H9 (cell line): ENCODE data around the gene ULK1. TPM values are rescaled to one million over a fixed set of nuclear protein-coding genes. Genes with fewer than 3 reads are reported as not detected.
A peak's percentile ranks its signal among the peaks of the same experiment; 100 is the strongest.

Experiments used
- DNase-seq: peaks from one replicate; pipeline ENCODE4 v3.0.0-alpha.2; 2017
- H2AFZ ChIP-seq: one replicate; pipeline ENCODE4 v1.6.1; 2013; ENCODE audit warnings: mild to moderate bottlenecking, low read length, control low read depth, moderate library complexity
- H2AK5ac ChIP-seq: 2 replicates; pipeline ENCODE4 v1.6.1; 2013; ENCODE audit warnings: low read length, control low read depth, mixed read lengths; ENCODE audit not compliant: insufficient read length
- H2BK120ac ChIP-seq: one replicate; pipeline ENCODE4 v1.6.1; 2013; ENCODE audit warnings: low read depth, mild to moderate bottlenecking, low read length, control low read depth, inconsistent platforms; ENCODE audit not compliant: poor library complexity, severe bottlenecking
- H2BK12ac ChIP-seq: 2 replicates; pipeline ENCODE4 v1.6.1; 2013; ENCODE audit warnings: low read length, control low read depth, mixed read lengths, low read depth; ENCODE audit not compliant: insufficient read length
- H2BK15ac ChIP-seq: 2 replicates; pipeline ENCODE4 v1.6.1; 2013; ENCODE audit warnings: low read depth, low read length, control low read depth
- H2BK20ac ChIP-seq: one replicate; pipeline ENCODE4 v1.6.1; 2013; ENCODE audit warnings: low read depth, mild to moderate bottlenecking, low read length, control low read depth, inconsistent platforms; ENCODE audit not compliant: poor library complexity, severe bottlenecking
- H2BK5ac ChIP-seq: 2 replicates; pipeline ENCODE4 v1.6.1; 2013; ENCODE audit warnings: low read length, control low read depth, mixed read lengths; ENCODE audit not compliant: insufficient read length
- H3K14ac ChIP-seq: 2 replicates; pipeline ENCODE4 v1.6.1; 2013; ENCODE audit warnings: low read length, control low read depth; ENCODE audit not compliant: insufficient read depth
- H3K18ac ChIP-seq: 2 replicates; pipeline ENCODE4 v1.6.1; 2013; ENCODE audit warnings: low read depth, mild to moderate bottlenecking, mixed read lengths, low read length, control low read depth; ENCODE audit not compliant: insufficient read length
- H3K23ac ChIP-seq: 2 replicates; pipeline ENCODE4 v1.6.1; 2013; ENCODE audit warnings: low read length, control low read depth, mixed read lengths, low read depth; ENCODE audit not compliant: insufficient read length
- H3K23me2 ChIP-seq: 2 replicates; pipeline ENCODE4 v1.6.1; 2013; ENCODE audit warnings: low read depth, mild to moderate bottlenecking, mixed read lengths, low read length, control low read depth; ENCODE audit not compliant: insufficient read length, poor library complexity, severe bottlenecking
- H3K27ac ChIP-seq: 2 replicates; pipeline ENCODE4 v1.5.1; 2013; ENCODE audit warnings: low read length, control low read depth, mixed read lengths, low read depth; ENCODE audit not compliant: insufficient read length
- H3K27me3 ChIP-seq: 2 replicates; pipeline ENCODE4 v1.6.1; 2013; ENCODE audit warnings: low read length, control low read depth, inconsistent platforms; ENCODE audit not compliant: insufficient read depth
- H3K4ac ChIP-seq: 2 replicates; pipeline ENCODE4 v1.6.1; 2013; ENCODE audit warnings: low read depth, mild to moderate bottlenecking, control low read depth, inconsistent platforms, low read length, moderate library complexity
- H3K4me1 ChIP-seq: 2 replicates; pipeline ENCODE4 v1.6.1; 2013; ENCODE audit warnings: low read length, control low read depth, inconsistent platforms; ENCODE audit not compliant: insufficient read depth
- H3K4me2 ChIP-seq: 2 replicates; pipeline ENCODE4 v1.6.1; 2013; ENCODE audit warnings: low read length, control low read depth, mixed read lengths; ENCODE audit not compliant: insufficient read length, insufficient read depth
- H3K56ac ChIP-seq: 2 replicates; pipeline ENCODE4 v1.6.1; 2013; ENCODE audit warnings: low read depth, mild to moderate bottlenecking, mixed read lengths, low read length, control low read depth; ENCODE audit not compliant: insufficient read length
- H3K79me1 ChIP-seq: 2 replicates; pipeline ENCODE4 v1.6.1; 2013; ENCODE audit warnings: low read depth, mild to moderate bottlenecking, moderate library complexity, low read length, control low read depth, inconsistent platforms; ENCODE audit not compliant: insufficient read depth, poor library complexity, severe bottlenecking
- H3K79me2 ChIP-seq: 2 replicates; pipeline ENCODE4 v1.6.1; 2013; ENCODE audit warnings: low read length, control low read depth, inconsistent platforms; ENCODE audit not compliant: insufficient read depth
- H3K9ac ChIP-seq: 2 replicates; pipeline ENCODE4 v1.6.1; 2013; ENCODE audit warnings: low read length, control low read depth, mixed read lengths; ENCODE audit not compliant: insufficient read length; ENCODE audit errors: extremely low read depth
- H3K9me3 ChIP-seq: one replicate; pipeline ENCODE4 v1.6.1; 2013; ENCODE audit warnings: low read depth, low read length, inconsistent platforms; ENCODE audit not compliant: control insufficient read depth
- H3T11ph ChIP-seq: one replicate; pipeline ENCODE4 v1.6.1; 2013; ENCODE audit warnings: mild to moderate bottlenecking, low read length, control low read depth, inconsistent platforms
- H4K20me1 ChIP-seq: one replicate; pipeline ENCODE4 v1.6.1; 2013; ENCODE audit not compliant: control insufficient read depth, insufficient read length, insufficient read depth
- H4K5ac ChIP-seq: 2 replicates; pipeline ENCODE4 v1.6.1; 2013; ENCODE audit warnings: low read depth, mild to moderate bottlenecking, mixed read lengths, low read length, control low read depth; ENCODE audit not compliant: insufficient read length
- H4K8ac ChIP-seq: replicated peaks from 2 replicates; pipeline ENCODE4 v1.6.1; 2013; ENCODE audit warnings: low read length, control low read depth, mixed read lengths, low read depth; ENCODE audit not compliant: insufficient read length
- H4K91ac ChIP-seq: 2 replicates; pipeline ENCODE4 v1.6.1; 2013; ENCODE audit warnings: low read depth, mild to moderate bottlenecking, moderate library complexity, mixed read lengths, low read length, control low read depth; ENCODE audit not compliant: insufficient read length
- H3K27ac Mint-ChIP-seq, 3 experiments: 2 replicates in 2 of 3; 3 replicates in 1 of 3; pipeline ENCODE4 v1.8.0; 2020 to 2021; ENCODE audit warnings: mixed read lengths in 3 of 3, mild to moderate bottlenecking in 1 of 3, moderate library complexity in 1 of 3
- H3K27me3 Mint-ChIP-seq: 2 replicates; pipeline ENCODE4 v1.8.0; 2021; ENCODE audit warnings: low read depth, mild to moderate bottlenecking, moderate library complexity, mixed read lengths
- H3K36me3 Mint-ChIP-seq, 3 experiments: 2 replicates in 2 of 3; 3 replicates in 1 of 3; pipeline ENCODE4 v1.8.0; 2020 to 2021; ENCODE audit warnings: low read depth in 3 of 3, mixed read lengths in 3 of 3; ENCODE audit not compliant: insufficient read depth in 1 of 3
- H3K4me1 Mint-ChIP-seq, 2 experiments: 2 replicates each; pipeline ENCODE4 v1.8.0; 2020; ENCODE audit warnings: mixed read lengths in 2 of 2
- H3K4me3 Mint-ChIP-seq, 2 experiments: 2 replicates in 1 of 2; 3 replicates in 1 of 2; pipeline ENCODE4 v1.8.0; 2020 to 2021; ENCODE audit warnings: mild to moderate bottlenecking in 2 of 2, mixed read lengths in 2 of 2, moderate library complexity in 1 of 2
- H3K9me3 Mint-ChIP-seq, 2 experiments: 2 replicates in 1 of 2; 3 replicates in 1 of 2; pipeline ENCODE4 v1.8.0; 2020; ENCODE audit warnings: mild to moderate bottlenecking in 2 of 2, mixed read lengths in 2 of 2, moderate library complexity in 1 of 2
- CTCF ChIP-seq: fragments of 200-600 bp; sonication (generic); conservative IDR thresholded peaks from 3 replicates; pipeline ENCODE4 v1.8.0; 2021; ENCODE audit warnings: antibody characterized with exemption, mild to moderate bottlenecking
- WGBS: extraction: QIAGEN DNeasy Blood & Tissue Kit; methylation state at CpG from one replicate; pipeline ENCODE4 v1.1.7; 2013; ENCODE audit warnings: missing lambda C conversion rate, low lambda C conversion rate, mixed read lengths; ENCODE audit not compliant: insufficient read length; ENCODE audit errors: extremely low coverage; 5-methylcytosine and 5-hydroxymethylcytosine counted together
- total RNA-seq: library from RNA; stranded (reverse); gene quantifications from 2 replicates; pipeline ENCODE4 v1.2.1, GENCODE V29; 2021

The ULK1 gene
- total RNA-seq, 1 experiment from 2014 or later: 57.2 TPM

- H3T11ph ChIP-seq: no peak overlapping the region
- no peaks in the 10 kb centered on the region for H3K4me1 ChIP-seq
- no peak overlapping the region for H3K56ac ChIP-seq
- no peak overlapping the region for H3K23ac ChIP-seq
- no peaks in the 10 kb centered on the region for H3K27me3 ChIP-seq
- DNase-seq: no peak
- Mint-ChIP-seq H3K27ac (peak overlapping the region in 1 of 3 experiments; percentile 58; a peak in 1 of 7 replicates), H3K4me3 (no peak overlapping the region), H3K9me3 (peaks cover 2 to 6% of the 10 kb centered on the region in 2 experiments; a peak in 2 of 5 replicates), H3K4me1 (no peaks in the 10 kb centered on the region), H3K36me3 (peaks cover 6 to 32% (median 24%) of the 10 kb centered on the region in 3 experiments), H3K27me3 (no peaks in the 10 kb centered on the region; the same call in 1 of the 2 replicates)
- WGBS: no CpG with 5 or more reads among the region's 29 CpGs
- H3K4me2 ChIP-seq: no peak overlapping the region
- TF ChIP-seq CTCF: no peak
- no peak overlapping the region for H3K14ac ChIP-seq
- H2BK5ac ChIP-seq: no peak overlapping the region
- no peak overlapping the region for H4K5ac ChIP-seq
- no peaks in the 10 kb centered on the region for H3K79me2 ChIP-seq
- no peaks in the 10 kb centered on the region for H3K9me3 ChIP-seq
- no peak overlapping the region for H3K4ac ChIP-seq
- no peak overlapping the region for H3K18ac ChIP-seq
- no peaks in the 10 kb centered on the region for H4K20me1 ChIP-seq
- no peaks in the 10 kb centered on the region for H3K79me1 ChIP-seq
- no peak overlapping the region for H2BK20ac ChIP-seq
- no peak overlapping the region for H2BK120ac ChIP-seq
- H3K9ac ChIP-seq: no peak overlapping the region
- H2AFZ ChIP-seq: no peak overlapping the region
- H2AK5ac ChIP-seq: no peak overlapping the region
- no peak overlapping the region for H2BK12ac ChIP-seq
- H3K23me2 ChIP-seq: no peaks in the 10 kb centered on the region
- H4K8ac ChIP-seq: no peak overlapping the region
- H3K27ac ChIP-seq: no peak overlapping the region
- H4K91ac ChIP-seq: no peak overlapping the region
- no peak overlapping the region for H2BK15ac ChIP-seq
Observed at GRCh38 chr12:131921866-131922769, 27.7 kb downstream of the ULK1 start.
